Transverse colon (tissue), 3 donors: ENCODE data around the gene SEL1L.
"Not testable (repeated sequence)": the region's sequence is repeated elsewhere in the genome, so short reads cannot be mapped to it uniquely, and the experiment has no call there.

Source experiments
- CTCF ChIP-seq, 5 experiments: fragments of 200-600 bp in 3 of 5; fragments of 450-650 bp in 2 of 5; sonication (generic) in 3 of 5; IDR thresholded peaks; 1 replicate in 2 of 5; 2 replicates in 3 of 5; pipeline ENCODE4 v1.5.1; 2016 to 2017; ENCODE audit warnings: antibody characterized with exemption in 5 of 5, inconsistent platforms in 3 of 5, mild to moderate bottlenecking in 2 of 5, moderate library complexity in 1 of 5
- POLR2A ChIP-seq: fragments of 450-650 bp; IDR thresholded peaks from one replicate; pipeline ENCODE4 v1.6.1; 2016; ENCODE audit warnings: antibody characterized with exemption, mild to moderate bottlenecking, moderate library complexity

- not testable (repeated sequence) for TF ChIP-seq POLR2A; CTCF (IDR thresholded peaks at IDR 0.05)
Observed at GRCh38 chr14:81512826-81513225, 20.8 kb downstream of the SEL1L start.
